SKM-1 (cell line): ENCODE results near the gene CDK1.
A peak's percentile ranks its signal among the peaks of the same experiment; 100 is the strongest.
"Not testable (repeated sequence)": the region's sequence is repeated elsewhere in the genome, so short reads cannot be mapped to it uniquely, and the experiment has no call there.

Experiments
- DNase-seq: peaks from one replicate; lab custom pipeline; 2025; ENCODE audit not compliant: unreplicated experiment; lab: John Stamatoyannopoulos, UW

The CDK1 gene

DNA sequence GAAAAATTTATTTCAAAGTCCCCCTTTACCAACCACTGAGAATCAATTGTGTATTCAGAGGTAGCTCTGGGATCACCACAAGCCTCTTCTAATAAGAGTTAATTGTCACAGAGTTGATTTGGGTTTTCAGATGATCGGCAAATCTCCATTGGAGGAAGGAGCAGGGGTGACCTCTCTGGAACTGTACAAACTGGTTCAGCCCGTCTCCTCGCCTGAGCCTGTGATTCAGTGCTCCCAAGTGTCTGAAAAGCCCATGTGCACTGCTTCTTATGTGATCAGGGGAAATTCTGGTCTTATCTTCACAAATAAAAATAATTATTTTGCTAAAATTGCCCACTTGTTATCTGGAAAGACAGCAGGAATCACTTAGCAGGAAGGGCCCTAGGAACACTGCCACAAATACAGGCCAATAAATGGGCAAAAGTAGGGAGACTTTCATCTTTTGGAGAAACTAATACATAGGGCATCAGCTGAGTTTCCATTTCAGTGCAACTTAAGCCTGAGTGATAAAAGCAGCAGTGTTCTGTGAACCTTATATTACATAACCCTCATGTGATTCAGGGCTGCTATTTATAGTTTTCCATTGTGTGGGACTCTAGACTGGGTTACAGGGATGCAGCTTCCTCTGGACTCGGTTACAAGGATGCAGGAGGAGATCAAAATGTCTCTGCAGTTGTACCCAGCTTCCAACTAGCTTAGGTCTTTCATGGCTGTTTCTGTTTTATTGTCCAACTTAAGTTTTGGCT, 32.3 kb downstream of the CDK1 start:
- no peak for DNase-seq

DNA sequence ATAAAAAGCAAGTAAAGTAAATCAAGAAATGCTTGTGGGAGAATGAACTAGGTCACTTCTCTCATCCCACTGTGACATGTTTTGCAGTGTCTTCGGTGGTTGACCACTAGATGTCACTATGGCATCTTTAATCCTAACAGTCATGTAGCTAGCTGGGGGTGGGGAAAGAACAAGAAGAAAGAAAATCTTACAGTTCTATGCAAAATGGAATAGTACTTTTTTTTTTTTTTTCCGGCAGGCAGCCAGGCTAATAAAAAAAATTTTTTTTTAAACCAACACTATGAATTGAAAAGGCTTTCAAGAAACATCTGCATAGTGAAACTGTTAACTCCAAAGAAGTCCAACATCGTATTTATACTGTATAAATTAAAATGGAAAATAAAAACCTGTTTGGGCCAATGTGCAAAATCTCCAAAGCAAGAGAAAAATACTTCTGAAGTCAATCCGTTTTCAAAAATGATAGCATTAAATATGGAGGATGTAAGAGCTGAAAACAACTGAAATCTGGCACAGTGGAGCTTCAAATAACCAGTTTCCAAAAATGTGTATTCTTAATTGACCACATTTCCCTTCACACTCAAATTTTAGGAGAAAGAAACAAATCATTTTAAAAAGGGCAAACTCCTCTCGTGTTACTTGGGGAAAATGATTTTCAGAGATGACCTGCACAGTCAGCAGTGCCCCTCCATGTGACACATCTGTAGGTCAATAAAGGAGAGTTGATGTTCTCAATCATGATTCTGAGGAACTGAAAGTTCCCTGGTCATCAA, 38.5 kb downstream of the CDK1 start:
- peak; percentile 37 for DNase-seq

DNA sequence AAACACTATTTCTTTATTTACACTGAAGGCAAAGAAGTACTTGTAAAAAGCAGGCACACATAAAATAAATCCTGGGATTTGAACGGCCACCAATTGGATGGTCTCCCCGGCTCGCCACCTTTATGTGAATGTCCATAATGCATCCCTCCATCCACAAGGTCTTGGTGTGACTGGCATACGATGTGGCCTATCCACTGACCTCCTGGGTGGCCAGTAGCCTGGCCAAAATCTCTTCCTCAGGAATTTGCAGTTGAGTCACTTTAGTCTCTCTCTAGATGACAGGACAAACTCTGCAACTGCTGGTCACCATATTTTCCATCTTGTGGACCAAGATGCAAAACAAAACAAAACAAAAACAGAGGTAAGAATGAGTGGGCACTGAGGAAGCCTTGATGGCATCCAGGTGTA, 39.1 kb downstream of the CDK1 start:
- DNase-seq: no peak

DNA sequence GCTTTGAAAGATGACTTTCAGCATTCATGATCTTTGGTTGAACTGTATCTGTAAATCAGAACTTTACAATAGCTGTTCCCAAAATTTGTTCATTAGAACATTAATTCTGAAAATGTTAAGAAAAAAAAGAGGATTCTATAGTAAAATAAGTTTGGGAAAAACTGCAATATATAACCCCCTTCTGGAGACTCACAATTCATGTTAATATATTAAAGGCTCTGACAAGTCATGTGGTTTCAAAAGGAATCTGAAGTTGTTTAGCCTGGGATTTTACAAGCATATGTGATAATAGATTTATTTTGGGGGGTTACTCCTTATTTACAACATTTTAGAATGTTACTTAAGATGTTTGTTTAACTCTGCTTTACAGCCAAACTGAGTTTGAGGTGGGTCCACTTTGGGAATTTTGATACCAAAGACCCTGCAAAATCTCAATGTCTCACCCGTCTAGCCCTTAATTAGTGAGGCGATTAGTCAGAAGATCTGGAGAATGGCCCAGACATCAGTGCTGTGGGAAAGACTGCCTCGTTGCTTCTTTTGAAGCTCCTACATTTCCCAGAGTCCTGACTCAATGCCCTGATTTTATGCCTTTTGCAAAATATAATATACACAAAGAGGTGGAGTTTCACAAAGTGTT, 40.0 kb downstream of the CDK1 start:
- DNase-seq: no peak

DNA sequence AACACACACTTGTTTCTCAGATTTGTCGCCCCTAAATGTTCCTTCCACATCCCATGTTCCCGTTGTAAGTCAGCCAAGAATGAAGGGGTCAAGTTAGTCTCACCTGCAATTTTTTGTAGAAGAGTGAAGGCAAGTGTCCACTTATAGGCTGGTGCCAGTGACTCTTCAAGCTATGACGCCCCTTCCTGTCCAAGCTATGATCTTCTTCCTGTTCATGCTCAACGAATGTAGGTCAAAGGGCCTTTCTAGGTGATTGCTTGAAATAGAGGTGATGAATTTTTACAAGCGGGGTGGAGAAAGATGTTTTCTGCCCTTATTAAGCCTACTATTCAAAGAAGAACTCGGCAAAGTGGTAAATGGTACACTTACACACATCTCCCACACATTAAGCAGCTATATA, 41.0 kb downstream of the CDK1 start:
- no peak for DNase-seq

DNA sequence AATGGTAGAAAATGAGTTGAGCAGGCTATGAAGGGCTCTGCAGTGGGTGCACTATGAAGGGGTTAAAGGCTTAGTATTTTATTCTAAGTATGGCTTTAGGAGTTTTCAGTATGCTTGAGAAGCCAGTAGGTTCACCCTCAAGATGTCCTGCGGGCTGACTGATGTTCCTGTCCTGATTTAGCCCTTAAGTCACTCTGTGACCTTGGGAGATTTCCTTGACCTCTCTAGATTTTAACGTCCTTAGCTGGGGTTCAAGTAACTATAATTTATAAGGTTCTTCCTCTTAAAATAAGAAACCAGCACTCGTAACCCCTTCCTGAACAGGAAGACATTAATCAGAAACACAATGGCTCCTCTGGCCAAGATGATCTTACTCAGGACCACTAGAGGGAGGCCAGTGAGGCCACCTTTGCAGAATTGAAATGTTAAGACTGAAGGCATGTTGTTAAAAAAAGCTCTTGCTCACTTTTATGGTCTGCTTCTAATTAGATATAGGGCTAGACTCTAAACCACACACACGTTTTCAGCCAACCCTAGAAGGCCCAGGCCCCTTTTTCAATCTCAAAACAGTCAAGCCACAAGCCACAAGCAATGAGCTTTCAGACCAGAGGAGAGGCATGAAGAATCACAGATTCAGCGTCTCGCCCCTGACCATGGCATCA, 41.9 kb downstream of the CDK1 start:
- no peak for DNase-seq

DNA sequence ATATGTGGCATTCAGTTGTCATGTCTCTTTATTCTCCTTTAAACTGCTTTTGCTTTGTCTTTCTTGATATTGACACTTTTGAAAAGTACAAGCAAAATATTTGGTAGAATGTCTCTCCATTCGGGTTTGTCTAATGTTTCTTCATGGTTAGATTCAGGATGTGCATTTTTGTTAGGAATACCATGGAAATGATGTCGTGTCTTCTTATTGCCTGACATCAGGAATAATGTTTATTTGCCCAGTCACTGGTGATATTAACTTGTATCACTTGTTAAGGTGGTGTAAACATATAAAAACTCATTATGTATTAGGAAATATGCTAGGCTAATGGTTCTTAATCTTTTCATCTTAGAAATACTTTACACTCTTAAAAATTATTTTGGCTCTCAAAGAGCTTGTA, 43.4 kb downstream of the CDK1 start:
- DNase-seq: no peak

DNA sequence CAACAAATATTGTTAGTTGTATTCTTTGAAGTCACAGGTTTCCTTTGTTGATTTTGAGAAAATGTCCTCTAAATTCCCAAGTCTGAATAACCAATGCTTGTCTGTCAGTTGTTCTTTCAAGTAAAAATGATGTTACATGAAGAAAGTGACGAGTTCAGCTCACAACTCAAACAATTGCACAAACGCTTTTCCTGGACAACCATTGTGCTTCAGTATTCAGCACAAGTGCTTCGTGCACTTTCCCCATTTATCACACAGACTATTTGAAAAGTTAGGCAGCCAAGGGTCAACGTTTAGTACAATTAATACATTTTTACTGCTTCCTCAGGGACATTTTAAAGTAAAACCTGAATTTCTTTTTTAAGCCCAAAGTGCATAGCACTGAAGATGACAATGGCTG, 44.5 kb downstream of the CDK1 start:
- no peak for DNase-seq

DNA sequence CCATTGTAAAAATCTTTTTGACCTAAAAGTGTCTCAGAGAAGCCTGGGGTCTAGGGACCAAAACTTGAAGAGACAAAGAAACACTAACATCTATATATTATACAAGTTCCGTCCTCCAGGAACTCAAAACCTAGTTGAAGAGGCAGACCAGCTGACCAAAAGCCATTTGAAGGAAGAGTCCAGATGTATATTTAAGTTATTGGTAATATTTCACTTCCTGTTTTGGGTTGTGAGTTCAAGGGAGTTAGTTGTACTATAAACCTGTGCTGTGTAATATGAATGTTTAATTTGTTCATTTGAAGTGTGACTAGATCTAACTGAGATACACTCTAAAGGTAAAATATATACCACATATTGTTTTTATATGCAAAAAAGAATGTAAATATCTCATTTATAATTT, 45.0 kb downstream of the CDK1 start:
- DNase-seq: no peak

DNA sequence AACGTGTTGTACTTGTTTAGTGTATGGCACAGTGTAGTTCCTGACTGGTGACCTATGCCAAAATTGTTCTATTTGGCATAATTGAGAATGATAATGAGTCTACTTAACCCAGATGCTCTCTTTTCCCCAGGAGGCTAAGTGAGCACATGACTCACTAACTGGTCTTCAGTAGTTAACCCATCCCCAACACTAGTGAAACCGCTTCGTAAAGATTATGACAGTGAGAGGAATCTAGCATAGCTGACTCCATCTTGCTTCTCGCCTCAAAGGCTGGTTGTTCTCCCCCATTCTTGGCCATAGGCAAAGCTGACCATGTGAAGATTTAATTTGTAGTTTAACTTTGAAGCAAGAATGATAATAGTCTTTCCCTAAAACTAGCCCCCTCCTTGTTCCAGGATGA, 47.2 kb downstream of the CDK1 start:
- DNase-seq: no peak

DNA sequence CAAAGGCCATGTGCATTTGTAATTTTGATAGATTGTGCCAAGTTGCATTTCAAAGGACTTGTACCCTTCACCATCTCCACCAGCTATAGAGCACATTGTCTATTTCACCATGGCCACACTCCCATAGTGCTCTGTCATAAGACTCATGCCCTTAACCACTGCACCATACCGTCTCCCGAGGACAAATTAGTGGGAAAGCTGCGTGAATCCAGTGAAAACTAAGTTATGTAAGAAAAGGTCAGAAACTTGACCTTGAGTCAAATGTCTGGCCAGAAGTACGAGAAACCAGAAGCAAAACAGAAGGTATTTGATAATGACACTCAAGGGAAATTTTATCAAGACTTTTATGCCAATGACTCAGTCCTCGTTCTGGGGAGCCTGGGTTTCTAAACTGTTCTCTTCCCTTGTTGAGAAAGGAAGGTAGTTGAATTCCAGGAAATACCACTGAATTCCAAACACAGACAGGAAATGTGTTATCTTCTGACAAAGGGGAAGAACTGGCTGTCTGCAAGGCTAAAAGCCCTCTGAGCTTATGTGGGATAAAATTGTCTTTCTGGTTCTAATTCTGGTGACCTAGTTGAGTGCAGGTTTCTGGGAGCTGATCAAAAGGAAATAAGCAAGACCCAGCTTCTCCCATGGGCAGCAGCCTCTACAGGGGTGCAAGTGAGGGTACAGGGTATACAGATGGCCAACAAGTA, 49.7 kb downstream of the CDK1 start:
- DNase-seq: no peak

DNA sequence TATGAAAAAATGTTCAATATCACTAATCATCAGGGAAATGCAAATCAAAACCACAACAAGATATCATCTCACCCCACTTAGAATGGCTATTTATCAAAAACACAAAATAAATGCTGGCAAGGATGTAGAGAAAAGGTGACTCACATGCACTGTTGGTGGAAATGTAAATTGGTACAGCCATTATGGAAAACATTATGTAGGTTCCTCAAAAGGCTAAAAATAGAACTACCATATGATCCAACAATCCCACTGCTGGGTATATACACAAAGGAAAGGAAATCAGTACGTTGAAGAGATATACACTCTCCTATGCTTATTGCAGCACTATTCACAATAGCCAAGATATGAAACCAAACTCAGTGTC, 50.2 kb downstream of the CDK1 start:
- no peak for DNase-seq

DNA sequence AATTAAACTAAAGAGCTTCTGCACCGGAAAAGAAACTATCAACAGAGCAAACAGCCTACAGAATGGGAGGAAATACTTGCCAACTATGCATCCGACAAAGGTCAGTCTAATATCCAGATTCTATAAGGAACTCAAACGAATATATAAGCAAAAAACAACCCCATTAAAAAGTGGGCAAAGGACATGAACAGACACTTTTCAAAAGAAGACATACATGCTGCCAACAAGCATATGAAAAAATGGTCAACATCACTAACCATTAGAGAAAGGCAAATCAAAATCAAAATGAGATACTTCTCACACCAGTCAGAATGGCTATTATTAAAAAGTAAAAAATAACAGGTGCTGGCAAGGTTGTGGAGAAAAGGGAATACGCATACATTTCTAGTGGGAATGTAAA, 53.9 kb downstream of the CDK1 start:
- not testable (repeated sequence) for DNase-seq

DNA sequence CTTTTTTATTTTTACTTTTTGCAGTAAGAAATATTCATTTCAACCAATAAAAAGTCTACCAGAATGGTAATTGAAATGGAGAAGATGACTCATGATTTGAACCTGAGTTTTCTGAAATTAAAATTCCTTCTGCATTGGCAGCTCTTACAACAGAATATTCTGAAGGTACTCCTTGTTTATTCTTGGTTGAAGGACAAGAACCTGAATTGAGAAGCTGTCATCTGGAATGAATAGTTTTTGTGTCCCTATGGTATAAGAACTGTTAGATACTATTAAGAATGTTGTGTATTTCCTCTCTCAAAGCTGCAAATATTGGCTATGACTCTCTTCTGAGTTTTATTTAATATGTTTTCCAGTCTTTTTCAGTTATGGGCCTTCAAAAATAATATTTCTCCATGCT, 56.1 kb downstream of the CDK1 start:
- DNase-seq: no peak

DNA sequence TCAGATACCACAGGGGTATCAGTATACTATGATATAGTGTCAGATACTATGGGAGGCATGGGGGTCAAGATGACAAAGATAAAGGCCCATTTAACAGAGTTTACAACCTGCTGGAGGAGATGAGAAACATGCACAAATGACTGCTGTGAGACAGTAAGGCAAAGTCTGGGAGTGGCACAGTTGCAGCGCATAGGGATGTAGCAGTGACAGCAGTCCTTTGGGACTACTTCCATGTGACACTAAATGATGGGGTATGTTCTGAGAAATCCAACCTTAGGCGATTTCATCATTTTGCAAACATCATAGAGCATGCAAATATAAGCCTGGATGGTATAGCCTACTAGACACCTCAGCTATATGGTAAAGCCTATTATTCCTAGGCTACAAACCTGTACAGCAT, 56.8 kb downstream of the CDK1 start:
- no peak for DNase-seq

DNA sequence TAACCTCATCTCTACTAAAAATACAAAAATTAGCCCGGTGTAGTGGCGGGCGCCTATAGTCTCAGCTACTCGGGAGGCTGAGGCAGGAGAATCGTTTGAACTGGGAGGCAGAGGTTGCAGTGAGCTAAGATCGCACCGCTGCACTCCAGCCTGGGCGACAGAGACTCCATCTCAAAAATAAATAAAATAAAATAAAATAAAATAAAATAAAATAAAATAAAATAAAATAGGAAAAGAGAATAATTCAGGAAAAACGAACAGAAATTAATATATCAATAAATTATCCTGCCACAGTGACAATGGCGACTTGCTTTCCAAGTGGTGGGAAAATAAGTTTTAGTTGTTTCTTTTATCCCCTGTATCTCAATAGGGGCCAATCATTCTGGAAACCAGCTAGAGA, 62.9 kb downstream of the CDK1 start:
- not testable (repeated sequence) for DNase-seq

DNA sequence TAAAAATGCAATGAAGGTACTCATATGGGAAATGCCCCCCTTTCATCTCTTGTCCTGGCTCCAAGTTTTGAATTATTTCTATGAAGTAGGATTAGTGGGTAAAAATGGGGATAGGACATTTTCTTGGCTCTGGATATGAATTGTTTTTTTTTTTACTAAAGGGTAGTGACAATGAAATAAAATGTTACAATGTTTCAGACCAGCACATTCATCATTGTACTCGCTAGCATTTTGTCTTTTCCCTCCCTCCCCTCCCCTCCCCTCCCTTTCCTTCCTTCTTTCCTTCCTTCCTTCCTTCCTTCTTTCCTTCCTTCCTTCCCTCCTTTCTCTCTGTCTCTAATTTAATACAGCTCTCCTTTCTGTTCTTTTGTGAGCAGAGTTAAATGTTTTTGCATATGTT, 64.4 kb downstream of the CDK1 start:
- no peak for DNase-seq
